H1 (cell line): Measurements from ENCODE around the gene ANO6. TPM values are rescaled to one million over a fixed set of nuclear protein-coding genes. Genes with fewer than 3 reads are reported as not detected.

Experiments
- CTCF ChIA-PET: fragments of 300-600 bp; sonication (Branson Sonifier 250); formaldehyde crosslinking; loops from one replicate; lab custom pipeline; 2021; ENCODE audit not compliant: partially characterized antibody; lab: Charles Lee
- POLR2A ChIA-PET: fragments of 300-600 bp; sonication (Branson Sonifier 250); formaldehyde crosslinking; loops from one replicate; lab custom pipeline; 2021; ENCODE audit warnings: inconsistent platforms; ENCODE audit not compliant: partially characterized antibody; lab: Charles Lee
- DNase-seq, 2 experiments: peaks; one replicate each; pipeline versions ENCODE4 v3.0.0 to v3.0.0-alpha.2; 2010 to 2022; ENCODE audit warnings: low spot score in 2 of 2, low read depth in 1 of 2, mixed read lengths in 1 of 2
- FAIRE-seq: peaks from 2 replicates; lab custom pipeline; 2011; peaks lifted over from hg19 to GRCh38; lab: Jason Lieb, UNC
- H2AFZ ChIP-seq: 2 replicates; pipeline ENCODE4 v1.8.1; 2012; ENCODE audit warnings: low read length, inconsistent platforms
- H2AK5ac ChIP-seq: 2 replicates; pipeline ENCODE4 v1.6.1; 2013; ENCODE audit warnings: low read depth, low read length
- H2BK120ac ChIP-seq: replicated peaks from 2 replicates; pipeline ENCODE3; 2013; ENCODE audit warnings: low read depth, low read length, inconsistent platforms
- H2BK12ac ChIP-seq: 2 replicates; pipeline ENCODE4 v1.6.1; 2013; ENCODE audit warnings: low read depth, low read length
- H2BK15ac ChIP-seq: 2 replicates; pipeline ENCODE4 v1.6.1; 2013; ENCODE audit warnings: low read length
- H2BK20ac ChIP-seq: 2 replicates; pipeline ENCODE4 v1.6.1; 2013; ENCODE audit warnings: low read length
- H2BK5ac ChIP-seq: 2 replicates; pipeline ENCODE4 v1.6.1; 2013; ENCODE audit warnings: low read depth, low read length
- H3K14ac ChIP-seq: 2 replicates; pipeline ENCODE4 v1.6.1; 2013; ENCODE audit warnings: inconsistent platforms; ENCODE audit not compliant: insufficient read length
- H3K18ac ChIP-seq: 2 replicates; pipeline ENCODE4 v1.6.1; 2013; ENCODE audit warnings: low read length; ENCODE audit errors: extremely low read depth
- H3K23ac ChIP-seq: 2 replicates; pipeline ENCODE4 v1.6.1; 2013; ENCODE audit warnings: inconsistent platforms; ENCODE audit not compliant: insufficient read length
- H3K23me2 ChIP-seq: 2 replicates; pipeline ENCODE4 v1.6.1; 2013; ENCODE audit warnings: low read depth, low read length
- H3K27ac ChIP-seq: 2 replicates; pipeline ENCODE4 v1.6.1; 2011; ENCODE audit warnings: low read depth, low read length, inconsistent platforms
- H3K27me3 ChIP-seq, 4 experiments: replicated peaks in 1 of 4; 1 replicate in 1 of 4; 2 replicates in 3 of 4; pipeline versions ENCODE4 v1.6.1 to v1.8.1; 2011 to 2013; ENCODE audit warnings: low read length in 3 of 4, mild to moderate bottlenecking in 3 of 4, inconsistent platforms in 2 of 4, mixed read lengths in 2 of 4, moderate library complexity in 1 of 4; ENCODE audit not compliant: control insufficient read depth in 3 of 4, insufficient read depth in 3 of 4; ENCODE audit errors: extremely low read depth in 1 of 4
- H3K36me3 ChIP-seq, 4 experiments: 2 replicates each; pipeline versions ENCODE4 v1.6.1 to v1.8.1; 2011 to 2013; ENCODE audit warnings: mild to moderate bottlenecking in 4 of 4, low read length in 3 of 4, moderate library complexity in 2 of 4, control low read depth in 1 of 4, inconsistent platforms in 1 of 4; ENCODE audit not compliant: insufficient read depth in 4 of 4, control insufficient read depth in 2 of 4
- H3K4ac ChIP-seq: replicated peaks from 2 replicates; pipeline ENCODE3; 2013; ENCODE audit warnings: low read length, low read depth, mixed read lengths, inconsistent platforms; ENCODE audit not compliant: insufficient read length
- H3K4me1 ChIP-seq, 4 experiments: replicated peaks in 1 of 4; 1 replicate in 1 of 4; 2 replicates in 3 of 4; pipeline versions ENCODE4 v1.6.1 to v1.8.1; 2011 to 2013; ENCODE audit warnings: low read length in 3 of 4, inconsistent platforms in 2 of 4, mixed read lengths in 1 of 4; ENCODE audit not compliant: insufficient read depth in 4 of 4, control insufficient read depth in 3 of 4
- H3K4me2 ChIP-seq, 2 experiments: 2 replicates each; pipeline versions ENCODE4 v1.6.1 to v1.8.1; 2011 to 2013; ENCODE audit warnings: low read depth in 2 of 2, low read length in 2 of 2, control low read depth in 1 of 2, inconsistent platforms in 1 of 2, mild to moderate bottlenecking in 1 of 2; ENCODE audit not compliant: insufficient read depth in 1 of 2
- H3K4me3 ChIP-seq, 4 experiments: fragments of 200-600, 300-600 bp in 1 of 4; sonication (generic), shearing (Covaris generic), sonication (Bioruptor Twin) in 1 of 4; 2 replicates each; pipeline versions ENCODE4 v1.5.1 to v1.8.1; 2011 to 2016; ENCODE audit warnings: low read length in 4 of 4, low read depth in 3 of 4, control low read depth in 2 of 4, inconsistent platforms in 2 of 4, mild to moderate bottlenecking in 2 of 4, mixed read lengths in 1 of 4, moderate library complexity in 1 of 4; ENCODE audit not compliant: insufficient read depth in 2 of 4; ENCODE audit errors: extremely low read depth in 1 of 4
- H3K56ac ChIP-seq: replicated peaks from 2 replicates; pipeline ENCODE3; 2013; ENCODE audit warnings: low read depth, mild to moderate bottlenecking, mixed read lengths, low read length, inconsistent platforms; ENCODE audit not compliant: insufficient read length
- H3K79me1 ChIP-seq: 2 replicates; pipeline ENCODE4 v1.6.1; 2013; ENCODE audit warnings: low read depth, low read length, control low read depth
- H3K79me2 ChIP-seq, 2 experiments: 2 replicates each; pipeline versions ENCODE4 v1.6.1 to v1.8.1; 2012 to 2013; ENCODE audit warnings: low read length in 2 of 2, mild to moderate bottlenecking in 2 of 2, inconsistent platforms in 1 of 2; ENCODE audit not compliant: insufficient read depth in 2 of 2, control insufficient read depth in 1 of 2
- H3K9ac ChIP-seq, 4 experiments: replicated peaks in 1 of 4; 1 replicate in 1 of 4; 2 replicates in 3 of 4; pipeline versions ENCODE4 v1.6.1 to v1.8.1; 2011 to 2013; ENCODE audit warnings: low read depth in 3 of 4, low read length in 3 of 4, control low read depth in 2 of 4, mild to moderate bottlenecking in 2 of 4, moderate library complexity in 2 of 4, inconsistent platforms in 1 of 4; ENCODE audit errors: extremely low read depth in 1 of 4
- H3K9me3 ChIP-seq, 2 experiments: 2 replicates each; pipeline versions ENCODE4 v1.6.1 to v1.8.1; 2012 to 2013; ENCODE audit warnings: mild to moderate bottlenecking in 2 of 2, moderate library complexity in 2 of 2, control low read depth in 1 of 2, inconsistent platforms in 1 of 2, low read depth in 1 of 2, low read length in 1 of 2, mixed read lengths in 1 of 2; ENCODE audit not compliant: insufficient read depth in 2 of 2
- H4K20me1 ChIP-seq, 2 experiments: replicated peaks in 1 of 2; 2 replicates each; pipeline versions ENCODE3 to v1.8.1; 2011 to 2013; ENCODE audit warnings: inconsistent platforms in 2 of 2, low read length in 2 of 2, mild to moderate bottlenecking in 1 of 2; ENCODE audit not compliant: insufficient read depth in 2 of 2, control insufficient read depth in 1 of 2
- H4K5ac ChIP-seq: 2 replicates; pipeline ENCODE4 v1.6.1; 2013; ENCODE audit warnings: low read length, low read depth, mixed read lengths, inconsistent platforms; ENCODE audit not compliant: insufficient read length
- H4K8ac ChIP-seq: 2 replicates; pipeline ENCODE4 v1.8.0; 2013; ENCODE audit warnings: mild to moderate bottlenecking, moderate library complexity, low read length, inconsistent platforms; ENCODE audit not compliant: insufficient read depth; ENCODE audit errors: extremely low read depth
- H4K91ac ChIP-seq: replicated peaks from 2 replicates; pipeline ENCODE3; 2013; ENCODE audit warnings: low read length, mixed read lengths, inconsistent platforms; ENCODE audit not compliant: insufficient read length
- ASH2L ChIP-seq: fragments of 200-600, 300-600 bp; sonication (generic); IDR thresholded peaks from one replicate; pipeline ENCODE4 v1.7.1; 2017; ENCODE audit warnings: low read length
- ATF3 ChIP-seq: IDR thresholded peaks from 2 replicates; pipeline ENCODE4 v1.6.1; 2011; ENCODE audit warnings: low read depth, mild to moderate bottlenecking, low read length; ENCODE audit not compliant: insufficient read depth
- EP300 ChIP-seq, 2 experiments: IDR thresholded peaks; 1 replicate in 1 of 2; 2 replicates in 1 of 2; pipeline ENCODE4 v1.6.1; 2011 to 2012; ENCODE audit warnings: low read depth in 2 of 2, low read length in 2 of 2, mild to moderate bottlenecking in 2 of 2, borderline replicate concordance in 1 of 2, inconsistent platforms in 1 of 2, moderate library complexity in 1 of 2
- GTF2F1 ChIP-seq: IDR thresholded peaks from 2 replicates; pipeline ENCODE4 v1.6.1; 2012; ENCODE audit warnings: low read depth, low read length, improper control_type of control experiment, borderline replicate concordance
- KDM5A ChIP-seq: fragments of 200-600 bp; IDR thresholded peaks from 2 replicates; pipeline ENCODE4 v1.7.1; 2012; ENCODE audit warnings: mild to moderate bottlenecking, low read length, inconsistent platforms, mixed read lengths
- NANOG ChIP-seq: IDR thresholded peaks from 2 replicates; pipeline ENCODE4 v1.6.1; 2011; ENCODE audit warnings: low read length, low read depth, mild to moderate bottlenecking, inconsistent platforms; ENCODE audit not compliant: insufficient read depth, poor library complexity, severe bottlenecking
- POU5F1 ChIP-seq: IDR thresholded peaks from 2 replicates; pipeline ENCODE4 v1.6.1; 2011; ENCODE audit warnings: low read depth, mild to moderate bottlenecking, low read length, moderate library complexity
- RAD21 ChIP-seq, 2 experiments: IDR thresholded peaks in 1 of 2; conservative IDR thresholded peaks in 1 of 2; 2 replicates each; pipeline ENCODE4 v1.6.1; 2011; ENCODE audit warnings: low read depth in 2 of 2, low read length in 2 of 2, improper control_type of control experiment in 1 of 2, inconsistent platforms in 1 of 2, mild to moderate bottlenecking in 1 of 2, moderate library complexity in 1 of 2
- SAP30 ChIP-seq: fragments of 300-600 bp; sonication (generic); IDR thresholded peaks from 2 replicates; pipeline ENCODE4 v1.7.1; 2012; ENCODE audit warnings: low read length, moderate library complexity, mild to moderate bottlenecking, inconsistent platforms; ENCODE audit not compliant: insufficient read depth, insufficient replicate concordance
- SP4 ChIP-seq: IDR thresholded peaks from 2 replicates; pipeline ENCODE4 v1.6.1; 2012; ENCODE audit warnings: low read length, inconsistent platforms
- TAF1 ChIP-seq: IDR thresholded peaks from 2 replicates; pipeline ENCODE4 v1.6.1; 2011; ENCODE audit warnings: mild to moderate bottlenecking, low read depth, low read length
- ZNF274 ChIP-seq: IDR thresholded peaks from 2 replicates; pipeline ENCODE4 v1.7.0; 2012; ENCODE audit warnings: low read length, borderline replicate concordance; ENCODE audit errors: extremely low read depth
- WGBS, 2 experiments: shearing (Covaris generic) in 1 of 2; methylation state at CpG; one replicate each; pipeline versions ENCODE4 v1.1.6 to v1.1.7; 2013 to 2015; ENCODE audit warnings: low lambda C conversion rate in 2 of 2, mixed read lengths in 2 of 2, inconsistent platforms in 1 of 2, low coverage in 1 of 2, missing lambda C conversion rate in 1 of 2; ENCODE audit not compliant: insufficient replicate concordance in 2 of 2, insufficient coverage in 1 of 2, insufficient read length in 1 of 2; ENCODE audit errors: extremely low coverage in 1 of 2, missing lambda C conversion rate in 1 of 2; 5-methylcytosine and 5-hydroxymethylcytosine counted together
- polyA plus RNA-seq, 7 experiments: library from polyadenylated mRNA; depleted of rRNA in 3 of 7; stranded (reverse) in 5 of 7; unstranded in 2 of 7; fragments of >200 nt in 5 of 7; fragments of 200-250 nt in 2 of 7; gene quantifications; 1 replicate in 5 of 7; 2 replicates in 1 of 7; 4 replicates in 1 of 7; pipeline versions ENCODE4 v1.2.1 to v1.2.3, GENCODE V29; 2011 to 2013; ENCODE audit warnings: missing spikeins in 2 of 7, mixed read lengths in 2 of 7
- total RNA-seq: library from RNA; stranded (reverse); fragmentation: NEBNext Ultra II Directional; extraction: Animal tissue kit (Norgen Biotek cat#: 25700); gene quantifications from 2 replicates; pipeline ENCODE4 v1.2.1, GENCODE V29; 2021

ANO6 gene
- total and polyA plus RNA-seq, 2 of the 8 experiments (the other 6 are each of a cell fraction or from before 2014, with no cell fraction given), result 15.1 to 39.7 TPM

- peaks cover 0 to 2% of the 10 kb centered on the region in 2 experiments for H4K20me1 ChIP-seq
- H2BK120ac ChIP-seq, result no peak overlapping the region
- no peak overlapping the region for H3K4ac ChIP-seq
- H3K27ac ChIP-seq, result no peak overlapping the region
- H2BK15ac ChIP-seq, result no peak overlapping the region
- no peak overlapping the region for H4K91ac ChIP-seq
- ChIA-PET POLR2A (no interaction called here), CTCF (no interaction called here)
- H2AK5ac ChIP-seq, result no peak overlapping the region
- H3K23ac ChIP-seq, result no peak overlapping the region
- peaks cover 0 to 17% of the 10 kb centered on the region in 2 experiments; a peak in 1 of 4 replicates for H3K79me2 ChIP-seq
- FAIRE-seq (no peak), DNase-seq (no peak)
- no peak overlapping the region for H4K5ac ChIP-seq
- H3K4me1 ChIP-seq, result peaks cover 0 to 2% (median under 1%) of the 10 kb centered on the region in 4 experiments; a peak in 1 of 7 replicates
- no peak overlapping the region for H3K4me2 ChIP-seq
- no peaks in the 10 kb centered on the region for H3K79me1 ChIP-seq
- H3K23me2 ChIP-seq, result no peaks in the 10 kb centered on the region
- H3K9me3 ChIP-seq, result no peaks in the 10 kb centered on the region
- no peak overlapping the region for H2BK20ac ChIP-seq
- H3K56ac ChIP-seq, result no peak overlapping the region
- H3K36me3 ChIP-seq, result no peaks in the 10 kb centered on the region
- no peaks in the 10 kb centered on the region for H3K27me3 ChIP-seq
- no peak overlapping the region for H4K8ac ChIP-seq
- H3K9ac ChIP-seq, result no peak overlapping the region
- H2AFZ ChIP-seq, result no peak overlapping the region
- no peak overlapping the region for H3K4me3 ChIP-seq
- H3K18ac ChIP-seq, result no peak overlapping the region
- no peak overlapping the region for H3K14ac ChIP-seq
- H2BK12ac ChIP-seq, result no peak overlapping the region
- H2BK5ac ChIP-seq, result no peak overlapping the region
- no peak for TF ChIP-seq RAD21 (IDR thresholded peaks at IDR 0.05 in 1 of 2, conservative IDR thresholded peaks at IDR 0.05 in 1 of 2; ENCODE audit: low read depth in 2 of 2, low read length in 2 of 2)
- TF ChIP-seq POU5F1, result no peak
- TF ChIP-seq EP300 (IDR thresholded peaks at IDR 0.05; ENCODE audit: borderline replicate concordance in 1 of 2, low read depth in 2 of 2, low read length in 2 of 2), result no peak
- no peak for TF ChIP-seq ATF3
- no peak for TF ChIP-seq SAP30
- no peak for TF ChIP-seq KDM5A
- no peak for TF ChIP-seq SP4
- TF ChIP-seq NANOG, result no peak
- TF ChIP-seq GTF2F1, result no peak
- no peak for TF ChIP-seq ASH2L
- TF ChIP-seq ZNF274, result no peak
- TF ChIP-seq TAF1, result no peak
- TF ChIP-seq, all 59 proteins: peak for 0
- WGBS, 2 experiments, result 91% methylated on average over 1 of the region's 1 CpG; no CpG with 5 or more reads in 1 of the 2 experiments
Measured at GRCh38 chr12:45291518-45291917, 75.6 kb downstream of the ANO6 start.
